COLO668 (cell line): Measurements from ENCODE around the gene ARFGEF2.
A peak's percentile ranks its signal among the peaks of the same experiment; 100 is the strongest.
"Not testable (repeated sequence)": the region's sequence is repeated elsewhere in the genome, so short reads cannot be mapped to it uniquely, and the experiment has no call there.

ENCODE experiments used
- DNase-seq: peaks from one replicate; lab custom pipeline; 2025; ENCODE audit not compliant: unreplicated experiment; lab: John Stamatoyannopoulos, UW

ARFGEF2 gene

GRCh38 chr20:48921168-48921882 is at the start of gene ARFGEF2:
Gene ARFGEF2, plus strand, starts transcription at chr20:48921711. Its CDS starts 179 bp downstream, at chr20:48921890.
- DNase-seq = peak; percentile 98

GRCh38 chr20:48875233-48875913 is 46.1 kb upstream of the ARFGEF2 start:
- no peak for DNase-seq

GRCh38 chr20:48875914-48876240 is 45.6 kb upstream of the ARFGEF2 start:
- no peak for DNase-seq

GRCh38 chr20:48877304-48877703 is 44.2 kb upstream of the ARFGEF2 start:
- DNase-seq = no peak

- no peak for DNase-seq
These were observed 42.8 kb upstream of the ARFGEF2 start for GRCh38 chr20:48878534-48879248.

- DNase-seq = no peak
These were observed 41.8 kb upstream of the ARFGEF2 start for GRCh38 chr20:48879612-48880245.

GRCh38 chr20:48880331-48880730 is 41.2 kb upstream of the ARFGEF2 start:
- no peak for DNase-seq

- no peak for DNase-seq
These were observed 40.4 kb upstream of the ARFGEF2 start for GRCh38 chr20:48880981-48881657.

GRCh38 chr20:48885237-48885636 is 36.3 kb upstream of the ARFGEF2 start:
- DNase-seq = no peak

GRCh38 chr20:48886194-48886593 is 35.3 kb upstream of the ARFGEF2 start:
- DNase-seq = no peak

GRCh38 chr20:48886811-48887210 is 34.7 kb upstream of the ARFGEF2 start:
- DNase-seq = no peak

- not testable (repeated sequence) for DNase-seq
These were observed 33.0 kb upstream of the ARFGEF2 start for GRCh38 chr20:48888517-48888916.

GRCh38 chr20:48889140-48889790 is 32.2 kb upstream of the ARFGEF2 start:
- DNase-seq = no peak

- no peak for DNase-seq
These were observed 30.1 kb upstream of the ARFGEF2 start for GRCh38 chr20:48891235-48892048.

GRCh38 chr20:48892049-48892470 is 29.5 kb upstream of the ARFGEF2 start:
- no peak for DNase-seq

GRCh38 chr20:48892891-48893290 is 28.6 kb upstream of the ARFGEF2 start:
- no peak for DNase-seq

- DNase-seq = no peak
These were observed 28.1 kb upstream of the ARFGEF2 start for GRCh38 chr20:48893374-48893773.

GRCh38 chr20:48897305-48898010 is 24.1 kb upstream of the ARFGEF2 start:
- DNase-seq = no peak

- no peak for DNase-seq
These were observed 23.3 kb upstream of the ARFGEF2 start for GRCh38 chr20:48898210-48898609.
